Cardiac septum (tissue), 1 donor: ENCODE data around the gene MCC. TPM values are rescaled to one million over a fixed set of nuclear protein-coding genes. Genes with fewer than 3 reads are reported as not detected.

Source experiments
- DNase-seq: peaks from one replicate; pipeline ENCODE4 v3.0.0-alpha.2; 2020; ENCODE audit warnings: low spot score
- intact Hi-C: fragments of 100-400 bp; cut with DNase I; formaldehyde crosslinking; loops from one replicate; pipeline ENCODE4 v1.14.0; 2022
- total RNA-seq: library from RNA; stranded (reverse); fragmentation: NEBNext Ultra II Directional; extraction: Animal tissue kit (Norgen Biotek cat#: 25700); gene quantifications from one replicate; pipeline ENCODE4 v1.2.1, GENCODE V29; 2021
- donor health status: DM: no; HTN: no; CAD: no.

MCC gene
- total RNA-seq, 1 donor from 2014 or later = 17.7 TPM

DNA sequence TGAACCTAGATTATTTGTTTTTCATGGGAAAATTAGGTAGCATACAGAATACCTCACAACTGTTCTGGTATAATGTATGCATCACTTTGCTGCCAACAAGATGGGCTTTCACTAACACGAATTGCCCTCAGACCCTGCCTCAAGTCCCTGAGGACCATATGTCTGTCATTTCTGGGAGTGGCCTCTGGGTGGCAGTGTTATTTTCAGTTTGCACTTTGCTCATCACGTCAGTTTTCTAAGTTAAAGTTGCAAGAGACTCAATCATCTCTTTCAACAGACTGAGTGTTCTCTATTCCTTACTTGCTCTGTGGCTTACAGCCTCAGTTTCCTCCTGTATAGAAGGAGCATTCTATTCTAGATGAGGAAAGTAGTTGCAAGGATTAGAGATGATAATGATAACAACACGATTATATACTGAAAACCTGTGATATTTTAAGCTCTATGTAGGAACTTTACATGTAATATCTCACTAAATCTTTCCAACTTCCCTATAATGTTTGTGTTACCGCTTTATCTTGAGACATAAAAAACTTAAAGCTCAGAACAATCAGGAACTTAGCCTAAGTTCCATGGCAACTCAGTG is 109.2 kb downstream of the MCC start:
- DNase-seq = no peak
- intact Hi-C loops = loop anchor here (2.0 to 5.0 kb wide), 4 partner anchors 37 to 382 kb away; partner anchors contain the start of genes MCC and YTHDC2

- no peak for DNase-seq
- intact Hi-C loops = loop anchor here (2.0 to 5.0 kb wide), 4 partner anchors 36 to 381 kb away; partner anchors contain the start of genes MCC and YTHDC2
These were observed 109.7 kb downstream of the MCC start for GRCh38 chr5:113378514-113378913.

GRCh38 chr5:113378081-113378480 is 110.2 kb downstream of the MCC start:
- intact Hi-C loops = loop anchor here (2.0 to 5.0 kb wide), 4 partner anchors 36 to 381 kb away; partner anchors contain the start of genes MCC and YTHDC2
- no peak for DNase-seq

GRCh38 chr5:113376640-113377039 is 111.6 kb downstream of the MCC start:
- intact Hi-C loops = loop anchor here (5.0 kb wide), 3 partner anchors 34 to 379 kb away; partner anchors contain the start of gene MCC
- DNase-seq = no peak

DNA sequence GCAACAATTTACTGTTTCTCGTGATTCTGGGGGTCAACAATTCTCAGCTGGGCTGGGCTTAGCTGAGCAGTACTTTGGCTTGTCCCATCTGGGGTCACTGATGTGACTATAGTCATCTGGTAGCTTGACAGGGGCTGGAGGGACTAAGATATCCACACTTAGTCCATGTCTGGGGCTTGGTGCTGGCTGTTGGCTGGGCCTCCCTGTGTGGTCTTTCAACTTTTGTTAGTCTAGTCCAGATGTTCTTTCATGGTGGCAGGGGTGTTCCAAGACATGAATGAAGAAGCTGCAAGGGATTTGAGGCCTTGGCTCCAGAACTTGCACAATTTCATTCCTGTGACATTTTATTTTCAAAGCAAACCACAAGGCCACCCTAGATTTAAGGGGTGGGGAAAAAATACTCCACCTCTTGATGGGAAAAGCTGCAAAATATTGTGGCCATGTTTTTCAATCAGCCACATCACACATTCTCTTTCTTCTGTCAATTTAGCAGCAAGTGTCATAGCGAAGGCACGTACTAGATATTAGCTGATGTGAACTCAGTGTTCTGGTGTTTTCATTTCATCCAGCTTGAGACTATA is 112.7 kb downstream of the MCC start:
- intact Hi-C loops = loop anchor here (5.0 kb wide), 3 partner anchors 33 to 378 kb away; partner anchors contain the start of gene MCC

GRCh38 chr5:113373426-113373825 is 114.8 kb downstream of the MCC start:
- no peak for DNase-seq
- intact Hi-C loops = no loop called here

More for the DNA sequence above, 112.7 kb downstream of the MCC start:
- no peak for DNase-seq

GRCh38 chr5:113371721-113372196 is 116.5 kb downstream of the MCC start:
- no peak for DNase-seq
- intact Hi-C loops = no loop called here

GRCh38 chr5:113367586-113367985 is 120.7 kb downstream of the MCC start:
- DNase-seq = no peak
- intact Hi-C loops = no loop called here

DNA sequence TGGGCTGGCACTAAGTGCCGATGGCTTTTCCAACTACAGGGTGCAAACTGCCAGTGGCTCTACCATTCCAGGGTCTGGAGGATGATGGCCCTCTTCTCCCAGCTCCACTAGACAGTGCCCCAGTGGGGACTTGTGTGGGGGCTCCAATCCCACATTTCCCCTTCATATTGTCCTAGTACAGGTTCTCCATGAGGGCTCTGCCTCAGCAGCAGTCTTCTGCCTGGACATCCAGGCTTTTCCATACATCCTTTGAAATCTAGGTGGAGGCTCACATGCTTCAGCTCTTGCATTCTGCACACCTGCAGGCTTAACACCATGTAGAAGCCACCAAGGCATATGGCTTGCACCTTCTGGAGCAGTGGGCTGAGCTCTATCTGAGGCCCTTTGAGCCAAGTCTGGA is 123.8 kb downstream of the MCC start:
- DNase-seq = no peak
- intact Hi-C loops = no loop called here

DNA sequence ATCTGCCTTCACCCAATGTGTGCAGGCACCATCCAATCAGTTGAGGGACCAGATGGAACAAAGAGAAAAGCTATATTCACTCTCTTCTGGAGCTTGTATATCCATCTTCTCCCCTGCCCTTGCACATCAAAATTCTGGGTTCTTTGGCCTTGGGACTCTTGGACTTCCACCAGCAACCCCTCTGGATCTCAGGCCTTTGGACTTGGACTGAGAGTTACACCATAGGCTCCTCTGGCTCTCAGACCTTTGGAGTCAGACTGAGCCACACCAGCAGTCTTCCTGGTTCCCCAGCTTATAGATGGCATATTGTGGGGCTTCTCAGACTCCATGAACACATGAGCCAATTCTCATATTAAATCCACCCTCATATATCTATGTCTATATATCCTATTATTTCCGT is 126.6 kb downstream of the MCC start:
- DNase-seq = no peak
- intact Hi-C loops = no loop called here

DNA sequence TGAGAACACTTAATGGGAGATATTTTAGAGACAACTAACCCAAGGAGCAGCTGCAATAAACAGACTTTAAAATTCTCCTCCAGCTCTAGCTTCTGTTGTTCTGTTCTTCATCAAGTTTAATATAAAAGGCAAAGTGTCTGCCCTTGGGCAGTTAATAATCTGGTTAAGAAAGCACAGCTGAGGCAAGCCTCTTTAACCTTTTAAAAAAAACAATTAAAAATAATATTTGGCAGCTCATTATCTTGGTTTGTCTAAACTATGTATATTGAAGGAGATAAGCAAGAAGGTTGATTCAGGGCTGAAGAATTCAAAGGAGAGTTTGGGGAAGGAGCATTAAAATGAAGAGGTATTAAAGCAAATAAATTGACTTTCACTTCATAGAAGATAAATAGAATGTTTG is 128.8 kb downstream of the MCC start:
- no peak for DNase-seq
- intact Hi-C loops = no loop called here

GRCh38 chr5:113358696-113359095 is 129.6 kb downstream of the MCC start:
- DNase-seq = no peak
- intact Hi-C loops = no loop called here

GRCh38 chr5:113357696-113358476 is 130.4 kb downstream of the MCC start:
- intact Hi-C loops = no loop called here
- no peak for DNase-seq

DNA sequence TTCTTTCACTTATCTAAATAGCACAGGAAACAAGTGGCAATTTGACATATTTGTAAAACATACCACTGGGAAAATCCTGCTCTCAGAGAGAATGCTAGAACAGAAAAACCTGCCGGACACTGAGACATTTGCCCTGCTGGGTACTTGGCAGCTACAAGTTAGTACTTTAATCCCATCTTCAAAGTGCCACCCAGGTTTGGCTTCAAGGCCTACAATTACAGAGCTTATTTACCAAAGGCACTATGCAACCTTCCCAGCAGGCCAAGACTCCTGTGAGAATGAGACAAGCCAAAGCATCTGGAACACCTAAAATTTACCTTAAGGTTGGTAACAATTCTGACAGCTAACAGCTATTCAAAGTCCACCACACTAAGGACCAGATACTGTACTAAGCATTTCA is 131.8 kb downstream of the MCC start:
- intact Hi-C loops = no loop called here
- no peak for DNase-seq

- no peak for DNase-seq
- intact Hi-C loops = no loop called here
These were observed 134.2 kb downstream of the MCC start for GRCh38 chr5:113354055-113354454.

GRCh38 chr5:113347572-113347971 is 140.7 kb downstream of the MCC start:
- intact Hi-C loops = no loop called here
- DNase-seq = no peak

GRCh38 chr5:113344973-113345940 is 143.0 kb downstream of the MCC start:
- intact Hi-C loops = loop anchor here (5.0 kb wide), 1 partner anchor 32 kb away; no protein-coding TSS in a partner anchor
- no peak for DNase-seq

DNA sequence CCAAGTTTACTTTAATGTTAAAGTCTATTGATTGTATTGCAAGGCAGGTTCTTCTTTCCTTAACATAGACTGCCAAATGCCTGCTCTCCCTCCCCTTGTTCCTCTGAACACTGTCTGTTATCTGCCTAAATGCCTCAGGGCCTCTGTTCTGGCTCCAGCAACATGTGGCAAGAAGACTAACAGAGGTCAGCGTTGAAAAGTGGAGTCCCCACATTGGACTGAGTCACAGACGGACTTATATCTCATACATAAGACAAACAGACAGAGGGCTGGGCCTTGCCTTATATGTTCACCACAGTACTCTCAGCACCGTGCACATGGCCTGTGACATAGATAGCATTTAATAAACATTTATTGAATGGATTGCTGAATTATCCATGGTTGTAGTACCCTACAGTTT is 144.9 kb downstream of the MCC start:
- no peak for DNase-seq
- intact Hi-C loops = loop anchor here (5.0 kb wide), 1 partner anchor 34 kb away; no protein-coding TSS in a partner anchor

- DNase-seq = no peak
These were observed 147.7 kb downstream of the MCC start for GRCh38 chr5:113340537-113340936.

More at GRCh38 chr5:113340537-113340936, 147.7 kb downstream of the MCC start:
- intact Hi-C loops = loop anchor here (5.0 kb wide), 1 partner anchor 37 kb away; no protein-coding TSS in a partner anchor
